Type B pancreatic cell (in vitro differentiated cells): ENCODE results near the gene RAD51AP2. TPM values are rescaled to one million over a fixed set of nuclear protein-coding genes. Genes with fewer than 3 reads are reported as not detected.

Experiments used
- DNase-seq: peaks from one replicate; pipeline ENCODE4 v3.0.0; 2021; ENCODE audit warnings: mixed read lengths; ENCODE audit not compliant: unreplicated experiment; ENCODE audit errors: extremely low spot score
- H3K27ac Mint-ChIP-seq: 2 replicates; pipeline ENCODE4 v1.8.0; 2021; ENCODE audit warnings: mild to moderate bottlenecking, mixed read lengths
- H3K27me3 Mint-ChIP-seq: 2 replicates; pipeline ENCODE4 v1.8.0; 2021; ENCODE audit warnings: mixed read lengths
- H3K36me3 Mint-ChIP-seq: 2 replicates; pipeline ENCODE4 v1.8.0; 2021; ENCODE audit warnings: mixed read lengths
- H3K4me1 Mint-ChIP-seq: one replicate; pipeline ENCODE4 v1.8.0; 2021; ENCODE audit warnings: mixed read lengths; ENCODE audit not compliant: unreplicated experiment
- H3K4me3 Mint-ChIP-seq: 2 replicates; pipeline ENCODE4 v1.8.0; 2021; ENCODE audit warnings: mild to moderate bottlenecking, mixed read lengths
- H3K9me3 Mint-ChIP-seq: 2 replicates; pipeline ENCODE4 v1.8.0; 2021; ENCODE audit warnings: mixed read lengths
- total RNA-seq: library from RNA; stranded (reverse); gene quantifications from 2 replicates; pipeline ENCODE4 v1.2.1, GENCODE V29; 2021; ENCODE audit warnings: low replicate concordance
- TF ChIP-seq, protein P1 (sequence below): fragments of 200-600 bp; sonication (generic); conservative IDR thresholded peaks from 2 replicates; pipeline ENCODE4 v1.5.0; 2021; ENCODE audit warnings: antibody characterized with exemption, mild to moderate bottlenecking

Gene RAD51AP2
- total RNA-seq, 1 donor from 2014 or later, result 0.12 TPM

DNA sequence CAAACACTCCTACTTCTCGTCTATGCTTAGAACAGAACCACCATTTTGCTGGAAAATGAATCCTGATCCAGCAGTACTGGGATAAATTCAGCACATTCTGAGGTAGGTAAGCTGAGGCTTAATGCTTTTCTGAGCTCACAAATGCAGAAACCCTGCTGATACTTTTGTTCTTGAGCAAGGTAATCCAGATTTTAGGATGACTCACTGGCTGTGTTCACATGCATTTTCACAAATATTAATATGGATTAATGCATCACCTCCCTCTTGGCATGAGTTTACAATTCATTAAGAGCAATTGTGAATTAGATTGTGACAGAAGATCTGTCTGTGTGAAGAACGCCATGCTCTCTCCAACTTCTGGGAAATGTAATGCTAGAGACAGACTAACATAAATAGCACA, 42.2 kb downstream of the RAD51AP2 start:
- no peaks in the 10 kb centered on the region for H3K4me1 Mint-ChIP-seq
- H3K36me3 Mint-ChIP-seq, result no peaks in the 10 kb centered on the region
- no peaks in the 10 kb centered on the region for H3K27me3 Mint-ChIP-seq
- no peak overlapping the region for H3K27ac Mint-ChIP-seq
- no peak overlapping the region for H3K4me3 Mint-ChIP-seq
- no peak for DNase-seq
- no peaks in the 10 kb centered on the region for H3K9me3 Mint-ChIP-seq
- TF ChIP-seq, protein P1, sequence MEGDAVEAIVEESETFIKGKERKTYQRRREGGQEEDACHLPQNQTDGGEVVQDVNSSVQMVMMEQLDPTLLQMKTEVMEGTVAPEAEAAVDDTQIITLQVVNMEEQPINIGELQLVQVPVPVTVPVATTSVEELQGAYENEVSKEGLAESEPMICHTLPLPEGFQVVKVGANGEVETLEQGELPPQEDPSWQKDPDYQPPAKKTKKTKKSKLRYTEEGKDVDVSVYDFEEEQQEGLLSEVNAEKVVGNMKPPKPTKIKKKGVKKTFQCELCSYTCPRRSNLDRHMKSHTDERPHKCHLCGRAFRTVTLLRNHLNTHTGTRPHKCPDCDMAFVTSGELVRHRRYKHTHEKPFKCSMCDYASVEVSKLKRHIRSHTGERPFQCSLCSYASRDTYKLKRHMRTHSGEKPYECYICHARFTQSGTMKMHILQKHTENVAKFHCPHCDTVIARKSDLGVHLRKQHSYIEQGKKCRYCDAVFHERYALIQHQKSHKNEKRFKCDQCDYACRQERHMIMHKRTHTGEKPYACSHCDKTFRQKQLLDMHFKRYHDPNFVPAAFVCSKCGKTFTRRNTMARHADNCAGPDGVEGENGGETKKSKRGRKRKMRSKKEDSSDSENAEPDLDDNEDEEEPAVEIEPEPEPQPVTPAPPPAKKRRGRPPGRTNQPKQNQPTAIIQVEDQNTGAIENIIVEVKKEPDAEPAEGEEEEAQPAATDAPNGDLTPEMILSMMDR, result no peak

DNA sequence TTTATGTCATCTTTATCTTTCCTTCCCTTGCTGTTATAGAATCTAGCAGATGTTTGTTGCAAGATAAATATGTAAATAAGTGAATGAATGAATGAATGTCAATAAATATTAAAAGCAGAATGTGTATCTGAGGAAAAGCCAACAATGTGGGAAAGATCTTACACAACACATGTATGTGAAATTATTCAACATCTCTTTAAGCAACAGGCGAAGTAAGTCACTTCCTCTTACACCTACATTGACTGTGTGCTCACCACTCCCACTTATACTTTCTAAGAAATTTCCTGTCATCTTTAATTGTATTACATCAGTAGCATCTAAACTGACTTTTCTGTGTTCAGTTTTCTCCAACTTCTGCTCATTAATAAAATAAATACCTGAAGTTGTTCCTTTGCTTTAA, 43.0 kb downstream of the RAD51AP2 start:
- peaks cover 7% of the 10 kb centered on the region for H3K9me3 Mint-ChIP-seq
- no peak overlapping the region for H3K27ac Mint-ChIP-seq
- H3K4me1 Mint-ChIP-seq, result no peaks in the 10 kb centered on the region
- H3K27me3 Mint-ChIP-seq, result peaks cover 3% of the 10 kb centered on the region
- no peak overlapping the region for H3K4me3 Mint-ChIP-seq
- DNase-seq, result no peak
- TF ChIP-seq, protein P1, result no peak
- H3K36me3 Mint-ChIP-seq, result peaks cover 4% of the 10 kb centered on the region

DNA sequence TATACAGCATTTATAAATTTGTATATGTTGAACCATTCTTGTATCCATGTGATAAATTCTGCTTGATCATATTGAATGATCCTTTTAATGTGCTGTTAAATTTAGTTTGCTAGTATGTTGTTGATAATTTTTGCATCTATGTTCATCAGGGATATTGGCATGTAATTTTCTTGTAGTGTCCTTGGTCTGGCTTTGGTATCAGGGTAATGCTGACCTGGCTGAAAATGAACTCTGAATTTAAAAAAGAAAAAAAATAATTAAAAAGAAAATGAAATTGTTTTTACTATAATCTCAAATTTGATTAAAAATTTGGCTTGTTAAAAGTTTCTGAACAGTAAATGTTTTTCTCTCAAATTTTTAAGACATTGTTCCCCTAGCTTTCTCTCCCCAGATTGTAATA, 46.3 kb downstream of the RAD51AP2 start:
- Mint-ChIP-seq H3K4me1 (no peaks in the 10 kb centered on the region), H3K27me3 (peaks cover 3% of the 10 kb centered on the region), H3K27ac (no peak overlapping the region), H3K36me3 (peaks cover 4% of the 10 kb centered on the region), H3K9me3 (peaks cover 7% of the 10 kb centered on the region), H3K4me3 (no peak overlapping the region)
- TF ChIP-seq, protein P1, result no peak
- DNase-seq, result no peak

DNA sequence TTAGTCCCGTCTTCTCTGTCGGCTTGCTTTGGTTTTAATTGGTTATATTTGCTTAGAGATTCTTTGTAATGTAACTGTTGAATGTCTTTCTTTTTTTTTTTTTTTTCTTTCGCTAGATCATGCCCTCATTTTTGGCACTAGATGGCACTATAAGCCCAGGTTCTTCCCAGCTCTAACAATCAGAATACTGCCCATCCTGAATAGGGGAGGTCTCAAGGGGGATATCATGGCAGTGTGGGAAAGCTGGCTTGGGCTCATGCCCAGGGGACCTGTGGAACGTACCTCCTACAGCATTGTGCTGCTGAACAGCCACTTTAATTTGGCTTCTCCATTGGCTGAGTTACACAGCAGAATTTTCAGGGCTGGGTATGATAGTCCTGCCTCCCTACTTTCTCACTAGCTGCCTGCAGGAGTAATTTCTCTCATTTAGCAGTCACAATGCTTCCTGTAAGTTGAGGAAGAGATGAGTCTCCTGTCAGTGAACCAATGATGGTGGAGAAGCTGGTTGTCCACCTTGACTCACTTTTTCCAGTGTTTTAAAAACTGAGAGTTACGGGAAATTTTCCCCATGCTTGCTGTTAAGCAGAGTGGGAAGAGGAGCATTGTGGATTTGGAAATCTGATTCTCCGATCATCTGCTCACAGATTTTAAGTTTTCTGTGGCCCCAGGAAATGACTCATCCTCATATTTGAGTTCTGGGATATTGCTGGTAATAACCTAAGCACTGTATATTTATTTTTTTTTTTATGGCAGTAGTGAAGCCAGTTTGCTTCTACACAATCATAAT, 47.2 kb downstream of the RAD51AP2 start:
- DNase-seq, result no peak
- Mint-ChIP-seq H3K9me3 (peaks cover 7% of the 10 kb centered on the region), H3K4me1 (no peaks in the 10 kb centered on the region), H3K4me3 (no peak overlapping the region), H3K36me3 (peaks cover 4% of the 10 kb centered on the region), H3K27ac (no peak overlapping the region), H3K27me3 (peaks cover 3% of the 10 kb centered on the region)
- TF ChIP-seq, protein P1, result peak; percentile 61

DNA sequence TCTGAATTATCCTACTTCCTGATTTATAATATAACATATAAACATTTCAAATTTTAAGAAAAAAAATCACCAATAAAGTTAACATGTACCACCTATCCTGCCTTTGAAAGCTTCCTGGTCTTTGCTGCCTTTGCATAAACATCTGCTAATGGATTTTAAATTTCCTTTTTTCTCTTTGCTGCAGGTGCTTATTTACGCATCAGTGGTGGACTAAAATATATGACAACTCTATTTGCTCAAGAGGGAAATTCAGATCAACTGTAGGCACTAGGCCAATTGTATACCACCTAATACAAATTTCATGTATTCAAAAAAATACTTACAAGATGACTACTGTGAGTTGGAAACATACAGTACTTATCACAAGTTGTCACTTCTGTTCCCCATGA, 57.2 kb downstream of the RAD51AP2 start:
- TF ChIP-seq, protein P1, result no peak
- no peaks in the 10 kb centered on the region for H3K27me3 Mint-ChIP-seq
- no peaks in the 10 kb centered on the region for H3K9me3 Mint-ChIP-seq
- no peaks in the 10 kb centered on the region for H3K36me3 Mint-ChIP-seq
- H3K27ac Mint-ChIP-seq, result no peak overlapping the region
- no peak for DNase-seq
- no peaks in the 10 kb centered on the region for H3K4me1 Mint-ChIP-seq
- H3K4me3 Mint-ChIP-seq, result no peak overlapping the region

Other genes starting within 250 kb of the RAD51AP2 start
- 4.1 and 4.6 TPM in 2 replicates for gene VSNL1, start 22.3 kb upstream of the RAD51AP2 start, total RNA-seq
- gene SMC6, start 235.4 kb upstream of the RAD51AP2 start, total RNA-seq, result 16.7 and 30.5 TPM in 2 replicates
- 14.6 and 21.9 TPM in 2 replicates for gene GEN1, start 235.7 kb upstream of the RAD51AP2 start, total RNA-seq